Adrenal gland (tissue), 12 donors: ENCODE measurements around the gene ARG2. TPM values are rescaled to one million over a fixed set of nuclear protein-coding genes. Genes with fewer than 3 reads are reported as not detected.

Experiments used
- DNase-seq, 7 donors: peaks; one replicate each; pipeline ENCODE4 v3.0.0-alpha.2; 2019 to 2020
- H3K27ac ChIP-seq, 5 donors: fragments of 200-600 bp; sonication (generic) in 4 of 5; 1 replicate in 3 of 5; 2 replicates in 2 of 5; pipeline versions ENCODE4 v1.5.1 to v1.8.0; 2016 to 2020; ENCODE audit warnings: mild to moderate bottlenecking in 1 of 5
- H3K27me3 ChIP-seq: fragments of 200-600 bp; 2 replicates; pipeline ENCODE4 v1.8.0; 2021
- H3K36me3 ChIP-seq, 2 donors: fragments of 200-600 bp; replicated peaks in 1 of 2; 1 replicate in 1 of 2; 2 replicates in 1 of 2; pipeline versions ENCODE4 v1.5.1 to v1.8.0; 2018 to 2022
- H3K4me1 ChIP-seq, 2 donors: fragments of 200-600 bp; replicated peaks in 1 of 2; 1 replicate in 1 of 2; 2 replicates in 1 of 2; pipeline versions ENCODE4 v1.5.1 to v1.8.0; 2018 to 2021
- H3K4me3 ChIP-seq, 4 donors: fragments of 200-600 bp; sonication (generic) in 3 of 4; one replicate each; pipeline ENCODE4 v1.5.1; 2016 to 2018
- H3K9me3 ChIP-seq, 3 donors: fragments of 200-600 bp; sonication (generic) in 1 of 3; replicated peaks in 1 of 3; 1 replicate in 2 of 3; 2 replicates in 1 of 3; pipeline versions ENCODE4 v1.5.1 to v1.8.0; 2016 to 2021
- POLR2A ChIP-seq, 2 donors: fragments of 450-650 bp; IDR thresholded peaks; one replicate each; pipeline ENCODE4 v1.6.1; 2017; ENCODE audit warnings: antibody characterized with exemption in 2 of 2, mild to moderate bottlenecking in 2 of 2, moderate library complexity in 1 of 2
- WGBS, 4 donors: extraction: QIAGEN DNeasy Blood & Tissue Kit in 2 of 4; methylation state at CpG; one replicate each; pipeline versions ENCODE4 v1.1.5 to v1.1.7; 2013 to 2017; 5-methylcytosine and 5-hydroxymethylcytosine counted together
- intact Hi-C, 2 donors: fragments of 100-400 bp; cut with DNase I; formaldehyde crosslinking; loops; one replicate each; pipeline versions ENCODE4 v1.14.1 to v1.15.0; 2022 to 2023
- polyA plus RNA-seq, 3 donors: library from polyadenylated mRNA; stranded (reverse); fragments of 200-250 nt in 2 of 3; fragments of 350-450 nt in 1 of 3; fragmentation: Illumina TruSeq in 1 of 3; extraction: RNeasy Lipid Tissue Mini Kit (QIAGEN cat#74804) in 1 of 3; gene quantifications; one replicate each; pipeline ENCODE4 v1.2.3, GENCODE V29; 2013 to 2014
- total RNA-seq, 9 donors: library from RNA; depleted of rRNA in 4 of 9; stranded (reverse); fragments of >200 nt in 4 of 9; fragments of 120-200 nt in 1 of 9; fragmentation: NEBNext Ultra II Directional in 1 of 9; extraction: Animal tissue kit (Norgen Biotek cat#: 25700) in 1 of 9; gene quantifications; one replicate each; pipeline versions ENCODE4 v1.1.0 to v1.2.4, GENCODE V29; 2013 to 2023
- TF ChIP-seq, protein P1 (sequence below), 6 experiments: fragments of 450-650 bp in 4 of 6; fragments of 200-600 bp in 2 of 6; sonication (generic) in 1 of 6; IDR thresholded peaks; 1 replicate in 5 of 6; 2 replicates in 1 of 6; pipeline versions ENCODE4 v1.5.1 to v1.8.0; 2016 to 2021; ENCODE audit warnings: antibody characterized with exemption in 6 of 6, mild to moderate bottlenecking in 2 of 6, moderate library complexity in 1 of 6
- donor health status: healthy with polysubstance abuse.
- donor health status: Bipolar disorder and iron deficiency.
- donor health status: DM: yes; HTN: yes; CAD: no.
- donor health status: DM: no; HTN: no; CAD: no.
- donor health status: DM: no; HTN: no; CAD: no.
- donor health status: DM: yes; HTN: yes; CAD: no.

Gene ARG2
- total and polyA plus RNA-seq, 12 donors, result 2.5 to 45.4 (median 4.5) TPM

DNA sequence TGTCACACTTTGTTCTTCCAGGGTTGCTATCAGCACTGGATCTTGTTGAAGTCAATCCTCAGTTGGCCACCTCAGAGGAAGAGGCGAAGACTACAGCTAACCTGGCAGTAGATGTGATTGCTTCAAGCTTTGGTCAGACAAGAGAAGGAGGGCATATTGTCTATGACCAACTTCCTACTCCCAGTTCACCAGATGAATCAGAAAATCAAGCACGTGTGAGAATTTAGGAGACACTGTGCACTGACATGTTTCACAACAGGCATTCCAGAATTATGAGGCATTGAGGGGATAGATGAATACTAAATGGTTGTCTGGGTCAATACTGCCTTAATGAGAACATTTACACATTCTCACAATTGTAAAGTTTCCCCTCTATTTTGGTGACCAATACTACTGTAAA is 31.0 kb downstream of the ARG2 start:
- DNase-seq, result no peak
- Histone ChIP-seq H3K4me3 (no peak overlapping the region), H3K27me3 (no peaks in the 10 kb centered on the region), H3K27ac (no peak overlapping the region), H3K4me1 (peaks cover 0 to 7% of the 10 kb centered on the region in 2 donors), H3K9me3 (no peaks in the 10 kb centered on the region), H3K36me3 (peaks cover 0 to 94% of the 10 kb centered on the region in 2 donors)
- intact Hi-C loops, result no loop called here
- 77 to 98% (median 86%) methylated on average over 2 of the region's 2 CpGs for whole genome bisulfite sequencing, 4 donors
- TF ChIP-seq, protein P1, sequence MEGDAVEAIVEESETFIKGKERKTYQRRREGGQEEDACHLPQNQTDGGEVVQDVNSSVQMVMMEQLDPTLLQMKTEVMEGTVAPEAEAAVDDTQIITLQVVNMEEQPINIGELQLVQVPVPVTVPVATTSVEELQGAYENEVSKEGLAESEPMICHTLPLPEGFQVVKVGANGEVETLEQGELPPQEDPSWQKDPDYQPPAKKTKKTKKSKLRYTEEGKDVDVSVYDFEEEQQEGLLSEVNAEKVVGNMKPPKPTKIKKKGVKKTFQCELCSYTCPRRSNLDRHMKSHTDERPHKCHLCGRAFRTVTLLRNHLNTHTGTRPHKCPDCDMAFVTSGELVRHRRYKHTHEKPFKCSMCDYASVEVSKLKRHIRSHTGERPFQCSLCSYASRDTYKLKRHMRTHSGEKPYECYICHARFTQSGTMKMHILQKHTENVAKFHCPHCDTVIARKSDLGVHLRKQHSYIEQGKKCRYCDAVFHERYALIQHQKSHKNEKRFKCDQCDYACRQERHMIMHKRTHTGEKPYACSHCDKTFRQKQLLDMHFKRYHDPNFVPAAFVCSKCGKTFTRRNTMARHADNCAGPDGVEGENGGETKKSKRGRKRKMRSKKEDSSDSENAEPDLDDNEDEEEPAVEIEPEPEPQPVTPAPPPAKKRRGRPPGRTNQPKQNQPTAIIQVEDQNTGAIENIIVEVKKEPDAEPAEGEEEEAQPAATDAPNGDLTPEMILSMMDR (IDR thresholded peaks at IDR 0.05), result no peak
- TF ChIP-seq POLR2A (IDR thresholded peaks at IDR 0.05), result no peak

DNA sequence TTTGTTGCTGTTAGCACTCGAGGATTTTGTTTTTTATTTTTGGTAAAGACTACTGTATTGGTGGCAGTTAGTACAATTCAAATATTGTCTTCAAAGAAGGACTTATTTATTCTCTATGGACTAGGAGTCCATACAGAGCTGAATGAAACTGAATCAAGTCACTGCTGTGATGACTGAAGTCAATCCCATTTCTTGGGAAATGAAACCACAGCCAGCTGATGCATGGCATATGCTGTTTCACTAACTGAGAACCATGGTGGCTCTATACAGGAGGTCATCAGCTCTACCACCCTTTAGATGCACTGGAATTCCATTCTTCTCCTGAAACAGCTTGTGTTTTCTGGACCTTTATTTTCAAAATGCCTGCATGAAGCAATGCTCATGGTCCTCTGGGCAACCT is 32.5 kb downstream of the ARG2 start:
- TF ChIP-seq POLR2A (IDR thresholded peaks at IDR 0.05), result no peak
- TF ChIP-seq, protein P1 (IDR thresholded peaks at IDR 0.05), result no peak
- DNase-seq, result no peak
- WGBS, 4 donors, result 88 to 95% (median 92%) methylated on average over 1 of the region's 1 CpG
- Histone ChIP-seq H3K27ac (no peak overlapping the region), H3K4me1 (peaks cover 0 to 7% of the 10 kb centered on the region in 2 donors), H3K27me3 (no peaks in the 10 kb centered on the region), H3K9me3 (no peaks in the 10 kb centered on the region), H3K4me3 (no peak overlapping the region), H3K36me3 (peaks cover 0 to 92% of the 10 kb centered on the region in 2 donors)
- intact Hi-C loops, result no loop called here

DNA sequence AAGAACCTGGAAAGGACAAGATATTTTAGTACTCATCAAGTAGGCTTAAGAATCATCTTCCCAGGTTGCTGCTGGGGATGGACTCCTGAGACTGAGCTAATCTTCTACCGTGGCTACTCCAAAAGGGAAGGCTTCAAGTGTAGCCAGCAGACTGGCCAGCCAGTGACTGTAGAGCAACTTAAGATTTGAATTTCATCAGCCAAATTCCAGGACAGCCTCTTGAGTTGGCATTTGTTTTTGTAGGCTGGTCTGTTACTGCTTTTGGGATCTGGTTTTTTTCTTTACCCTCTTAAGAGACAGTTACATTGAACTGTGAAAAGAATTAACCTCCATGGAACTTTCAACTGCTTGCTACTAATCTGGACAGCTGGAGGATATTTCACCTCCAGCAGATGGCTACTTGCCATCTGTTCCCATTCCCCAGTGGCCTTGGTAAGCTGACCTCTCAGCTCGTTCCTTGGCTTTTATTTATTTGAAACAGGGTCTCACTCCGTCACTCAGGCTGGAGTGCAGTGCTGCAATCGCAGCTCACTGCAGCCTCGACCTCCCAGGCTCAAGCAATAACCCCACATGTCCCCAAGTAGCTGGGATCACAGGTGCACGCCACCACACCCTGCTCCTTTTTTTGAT is 34.0 kb downstream of the ARG2 start:
- Histone ChIP-seq H3K27ac (no peak overlapping the region), H3K9me3 (no peaks in the 10 kb centered on the region), H3K4me1 (peaks cover 0 to 4% of the 10 kb centered on the region in 2 donors), H3K36me3 (peaks cover 0 to 82% of the 10 kb centered on the region in 2 donors), H3K27me3 (no peaks in the 10 kb centered on the region), H3K4me3 (no peak overlapping the region)
- no peak for DNase-seq
- WGBS, 4 donors, result 66 to 81% (median 73%) methylated on average over 6 of the region's 6 CpGs
- intact Hi-C loops, result no loop called here
- TF ChIP-seq POLR2A (IDR thresholded peaks at IDR 0.05), result no peak
- TF ChIP-seq, protein P1 (IDR thresholded peaks at IDR 0.05), result no peak

DNA sequence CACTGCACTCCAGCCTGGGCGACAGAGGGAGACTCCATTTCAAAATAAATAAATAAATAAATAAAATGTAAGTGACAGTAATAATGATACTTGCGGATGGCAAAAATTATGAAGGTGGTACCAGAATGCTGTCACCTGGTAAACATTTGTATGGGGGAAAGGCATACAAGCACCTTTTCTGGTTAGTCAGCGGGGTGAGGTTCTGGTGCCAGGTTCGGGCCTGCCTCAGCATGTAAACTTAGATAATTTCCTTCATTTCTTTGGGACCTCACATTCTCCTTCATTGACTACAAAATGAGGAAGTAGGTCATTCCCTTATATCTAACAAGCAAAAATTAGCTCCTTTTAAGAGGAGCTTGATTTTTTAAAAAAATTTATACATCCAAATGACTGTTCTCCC is 43.9 kb downstream of the ARG2 start:
- no peak overlapping the region for H3K27ac ChIP-seq
- peaks cover 0 to 4% of the 10 kb centered on the region in 2 donors for H3K36me3 ChIP-seq
- 81 to 89% (median 85%) methylated on average over 4 of the region's 4 CpGs for WGBS, 4 donors
- intact Hi-C loops, result no loop called here
- no peak overlapping the region for H3K4me3 ChIP-seq
- TF ChIP-seq POLR2A (IDR thresholded peaks at IDR 0.05), result no peak
- TF ChIP-seq, protein P1 (IDR thresholded peaks at IDR 0.05), result no peak
- peaks cover 0 to 14% of the 10 kb centered on the region in 2 donors for H3K4me1 ChIP-seq
- no peaks in the 10 kb centered on the region for H3K27me3 ChIP-seq
- no peaks in the 10 kb centered on the region for H3K9me3 ChIP-seq
- no peak for DNase-seq
